Measurements from ENCODE around the gene RPTOR.
"Not testable (repeated sequence)": the region's sequence is repeated elsewhere in the genome, so short reads cannot be mapped to it uniquely, and the experiment has no call there.

RPTOR gene

GRCh38 chr17:80546267-80546666 is 1.6 kb downstream of the RPTOR start:
- DNase-seq (ENCODE audit: low spot score), result no peak

GRCh38 chr17:80552523-80552922 is 7.9 kb downstream of the RPTOR start:
- no peak for DNase-seq (ENCODE audit: low spot score)

GRCh38 chr17:80555266-80555665 is 10.6 kb downstream of the RPTOR start:
- DNase-seq (ENCODE audit: low spot score), result no peak

- no peak for DNase-seq (ENCODE audit: low spot score)
These were observed 13.4 kb downstream of the RPTOR start for GRCh38 chr17:80558046-80558445.

GRCh38 chr17:80559825-80560251 is 15.2 kb downstream of the RPTOR start:
- no peak for DNase-seq (ENCODE audit: low spot score)

- DNase-seq (ENCODE audit: low spot score), result no peak
These were observed 17.0 kb downstream of the RPTOR start for GRCh38 chr17:80561541-80562114.

- no peak for DNase-seq (ENCODE audit: low spot score)
These were observed 19.9 kb downstream of the RPTOR start for GRCh38 chr17:80564545-80564944.

GRCh38 chr17:80565343-80566053 is 20.9 kb downstream of the RPTOR start:
- peak; percentile 56 for DNase-seq (ENCODE audit: low spot score)

- no peak for DNase-seq (ENCODE audit: low spot score)
These were observed 21.4 kb downstream of the RPTOR start for GRCh38 chr17:80566054-80566400.

GRCh38 chr17:80568246-80568645 is 23.6 kb downstream of the RPTOR start:
- DNase-seq (ENCODE audit: low spot score), result no peak

GRCh38 chr17:80569924-80570323 is 25.3 kb downstream of the RPTOR start:
- DNase-seq (ENCODE audit: low spot score), result no peak

GRCh38 chr17:80573701-80574100 is 29.1 kb downstream of the RPTOR start:
- DNase-seq (ENCODE audit: low spot score), result no peak

GRCh38 chr17:80574496-80574895 is 29.9 kb downstream of the RPTOR start:
- no peak for DNase-seq (ENCODE audit: low spot score)

GRCh38 chr17:80575057-80575875 is 30.6 kb downstream of the RPTOR start:
- DNase-seq (ENCODE audit: low spot score), result peak; percentile 92

- DNase-seq (ENCODE audit: low spot score), result no peak
These were observed 33.4 kb downstream of the RPTOR start for GRCh38 chr17:80577876-80578570.

- not testable (repeated sequence) for DNase-seq (ENCODE audit: low spot score)
These were observed 34.2 kb downstream of the RPTOR start for GRCh38 chr17:80578668-80579388.

GRCh38 chr17:80582165-80582564 is 37.5 kb downstream of the RPTOR start:
- no peak for DNase-seq (ENCODE audit: low spot score)

GRCh38 chr17:80584176-80584905 is 39.7 kb downstream of the RPTOR start:
- DNase-seq (ENCODE audit: low spot score), result no peak

GRCh38 chr17:80585890-80586845 is 41.5 kb downstream of the RPTOR start:
- DNase-seq (ENCODE audit: low spot score), result no peak

GRCh38 chr17:80586846-80587228 is 42.2 kb downstream of the RPTOR start:
- no peak for DNase-seq (ENCODE audit: low spot score)
